A549 (cell line): ENCODE measurements around the gene AFG1L. TPM values are rescaled to one million over a fixed set of nuclear protein-coding genes. Genes with fewer than 3 reads are reported as not detected.

Experiments
- ATAC-seq, 2 experiments: fragments of 200-7000 bp in 1 of 2; fragments of >200 bp in 1 of 2; cut with Nextera tagmentation in 1 of 2; cut with Tn5 transposase in 1 of 2; 3 replicates each; pipeline versions ENCODE4 v1.8.0 to v1.9.1; 2018 to 2020; ENCODE audit warnings: mild to moderate bottlenecking in 1 of 2, moderate library complexity in 1 of 2
- CTCF ChIA-PET: fragments of 300-600 bp; sonication (Branson Sonifier 250); formaldehyde crosslinking; extraction: SDS; loops from one replicate; lab custom pipeline; 2021; ENCODE audit warnings: antibody characterized with exemption, inconsistent platforms; lab: Yijun Ruan, JAX
- POLR2A ChIA-PET: fragments of 350-600 bp; formaldehyde crosslinking; extraction: SDS; loops from one replicate; lab custom pipeline; 2021; ENCODE audit warnings: antibody characterized with exemption, inconsistent platforms; lab: Yijun Ruan, JAX
- DNase-seq, 2 experiments: peaks; one replicate each; pipeline versions ENCODE4 v3.0.0 to v3.0.0-alpha.2; 2011 to 2016; ENCODE audit warnings: low read depth in 1 of 2, low spot score in 1 of 2
- FAIRE-seq: peaks from 2 replicates; lab custom pipeline; 2011; peaks lifted over from hg19 to GRCh38; lab: Jason Lieb, UNC
- H3K27ac ChIP-seq, 2 experiments: fragments of >200 bp; sonication (Bioruptor Twin); formaldehyde crosslinking; 3 replicates each; pipeline ENCODE4 v1.5.1; 2016 to 2017
- H3K4me1 ChIP-seq: fragments of >200 bp; sonication (Bioruptor Twin); formaldehyde crosslinking; 3 replicates; pipeline ENCODE4 v1.6.1; 2016
- H3K4me2 ChIP-seq: fragments of >200 bp; sonication (Bioruptor Twin); formaldehyde crosslinking; 3 replicates; pipeline ENCODE4 v1.6.1; 2016
- H3K4me3 ChIP-seq: fragments of >200 bp; sonication (Bioruptor Twin); formaldehyde crosslinking; 3 replicates; pipeline ENCODE4 v1.5.1; 2016
- H3K9me3 ChIP-seq: fragments of >200 bp; sonication (Bioruptor Twin); formaldehyde crosslinking; 3 replicates; pipeline ENCODE4 v1.6.1; 2016
- CEBPB ChIP-seq, 2 experiments: fragments of >200 bp in 1 of 2; sonication (Bioruptor Twin) in 1 of 2; formaldehyde crosslinking in 1 of 2; IDR thresholded peaks; 2 replicates each; pipeline ENCODE4 v1.6.1; 2012 to 2016
- EHMT2 ChIP-seq: fragments of 200-600 bp; sonication (generic); IDR thresholded peaks from 2 replicates; pipeline ENCODE4 v1.6.1; 2016; ENCODE audit warnings: antibody characterized with exemption, low read depth, mild to moderate bottlenecking, moderate library complexity
- ESRRA ChIP-seq: fragments of 150-350 bp; IDR thresholded peaks from 2 replicates; pipeline ENCODE4 v1.6.1; 2014; ENCODE audit warnings: mild to moderate bottlenecking, low read length, borderline replicate concordance
- FOSB ChIP-seq: fragments of 250-450 bp; sonication (Bioruptor Pico); IDR thresholded peaks from 2 replicates; pipeline ENCODE4 v1.5.0; 2020; ENCODE audit warnings: mild to moderate bottlenecking, moderate library complexity
- FOXS1 ChIP-seq: fragments of 250-450 bp; sonication (Bioruptor Pico); IDR thresholded peaks from 2 replicates; pipeline ENCODE4 v1.5.0; 2020; ENCODE audit warnings: mild to moderate bottlenecking, moderate library complexity
- HDAC2 ChIP-seq: fragments of 200-600 bp; sonication (generic); IDR thresholded peaks from 2 replicates; pipeline ENCODE4 v1.6.1; 2016
- HEYL ChIP-seq: fragments of 250-450 bp; sonication (Bioruptor Pico); IDR thresholded peaks from 2 replicates; pipeline ENCODE4 v1.8.0; 2021; ENCODE audit warnings: mild to moderate bottlenecking, moderate library complexity
- HOXB13 ChIP-seq: fragments of 250-450 bp; sonication (Bioruptor Pico); IDR thresholded peaks from 2 replicates; pipeline ENCODE4 v1.5.0; 2020; ENCODE audit warnings: low read depth, mild to moderate bottlenecking, moderate library complexity
- MAZ ChIP-seq: fragments of 150-350 bp; IDR thresholded peaks from 2 replicates; pipeline ENCODE4 v1.6.1; 2014; ENCODE audit warnings: antibody characterized with exemption, low read depth, low read length, borderline replicate concordance
- MYC ChIP-seq: IDR thresholded peaks from 2 replicates; pipeline ENCODE4 v1.6.1; 2012; ENCODE audit warnings: mild to moderate bottlenecking, inconsistent platforms, low read length, improper control_type of control experiment, borderline replicate concordance
- NR3C1 ChIP-seq: fragments of >200 bp; sonication (Bioruptor Twin); formaldehyde crosslinking; IDR thresholded peaks from 3 replicates; pipeline ENCODE4 v1.6.1; 2017
- PHF8 ChIP-seq: fragments of 200-600 bp; sonication (generic); IDR thresholded peaks from 2 replicates; pipeline ENCODE4 v1.6.1; 2016; ENCODE audit warnings: low read depth, mild to moderate bottlenecking, antibody characterized with exemption, moderate library complexity, borderline replicate concordance
- RAD21 ChIP-seq, 2 experiments: fragments of >200 bp in 1 of 2; sonication (Bioruptor Twin) in 1 of 2; formaldehyde crosslinking in 1 of 2; IDR thresholded peaks in 1 of 2; conservative IDR thresholded peaks in 1 of 2; 2 replicates in 1 of 2; 3 replicates in 1 of 2; pipeline ENCODE4 v1.6.1; 2012 to 2018; ENCODE audit warnings: inconsistent platforms in 1 of 2
- RCOR1 ChIP-seq: fragments of 150-350 bp; IDR thresholded peaks from 2 replicates; pipeline ENCODE4 v1.6.1; 2014; ENCODE audit warnings: antibody characterized with exemption, low read length, low read depth
- ZSCAN20 ChIP-seq: fragments of 250-450 bp; sonication (Bioruptor Pico); IDR thresholded peaks from 2 replicates; pipeline ENCODE4 v1.8.0; 2022; ENCODE audit warnings: mild to moderate bottlenecking, moderate library complexity
- WGBS: methylation state at CpG from one replicate; pipeline ENCODE4 v1.1.6; 2017; ENCODE audit errors: missing lambda C conversion rate; 5-methylcytosine and 5-hydroxymethylcytosine counted together
- polyA plus RNA-seq, 4 experiments: library from polyadenylated mRNA; depleted of rRNA in 3 of 4; stranded (reverse); fragments of >200 nt; fragmentation: RNase III in 1 of 4; extraction: RNeasy Plus Mini Kit Qiagen cat#74134 plus additional on column Dnase treatment in 1 of 4; gene quantifications; 2 replicates in 3 of 4; 3 replicates in 1 of 4; pipeline ENCODE4 v1.2.3, GENCODE V29; 2011 to 2017
- TF ChIP-seq, protein P1 (sequence below): IDR thresholded peaks from 2 replicates; pipeline ENCODE4 v1.6.1; 2012
- TF ChIP-seq, protein P2 (sequence below): fragments of 250-450 bp; sonication (Bioruptor Pico); IDR thresholded peaks from 2 replicates; pipeline ENCODE4 v1.5.0; 2021; ENCODE audit warnings: mild to moderate bottlenecking, moderate library complexity, borderline replicate concordance
- TF ChIP-seq, protein P3 (sequence below): fragments of 450-650 bp; IDR thresholded peaks from 2 replicates; pipeline ENCODE4 v1.6.1; 2014; ENCODE audit warnings: antibody characterized with exemption
- TF ChIP-seq, protein P4 (sequence below): IDR thresholded peaks from 2 replicates; pipeline ENCODE4 v1.6.1; 2012; ENCODE audit warnings: low read depth, borderline replicate concordance
- TF ChIP-seq, protein P5 (sequence below): fragments of 150-350 bp; IDR thresholded peaks from 2 replicates; pipeline ENCODE4 v1.6.1; 2014; ENCODE audit warnings: low read depth, mild to moderate bottlenecking, low read length
- TF ChIP-seq, protein P6 (sequence below): fragments of 250-450 bp; sonication (Bioruptor Pico); IDR thresholded peaks from 2 replicates; pipeline ENCODE4 v1.5.0; 2020; ENCODE audit warnings: low read depth, mild to moderate bottlenecking, moderate library complexity

The AFG1L gene
- polyA plus RNA-seq, 2 of the 4 experiments (the other 2 are of a cell fraction) = 1.3 to 2.3 TPM

DNA sequence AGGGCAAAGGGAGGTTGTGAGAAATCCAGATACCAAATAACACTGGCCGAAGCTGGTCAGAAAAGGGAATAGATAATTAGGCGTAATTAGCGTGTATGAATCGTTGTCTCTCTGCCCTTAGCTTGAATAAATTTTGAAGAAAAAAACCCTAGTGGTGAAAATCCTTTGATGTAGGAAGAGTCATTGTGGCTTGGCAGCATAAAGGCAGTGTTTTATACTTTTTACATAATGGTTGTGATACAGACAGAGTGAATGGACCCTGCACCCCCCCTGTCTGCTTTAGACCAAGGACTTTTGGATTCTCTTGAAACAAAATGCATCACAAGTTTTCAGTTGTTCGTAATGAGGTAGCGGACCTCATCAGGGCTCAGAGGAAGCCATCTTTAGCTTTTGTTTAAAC lies 126.5 kb downstream of the AFG1L start:
- H3K4me2 ChIP-seq = no peak overlapping the region
- H3K9me3 ChIP-seq = no peaks in the 10 kb centered on the region
- CTCF ChIA-PET = interaction anchor here (0.6 kb wide), 1 partner anchor 11 kb away, joined by 4 read pairs; no protein-coding TSS in a partner anchor
- no peak for ATAC-seq
- no peaks in the 10 kb centered on the region for H3K4me1 ChIP-seq
- 91% methylated on average over 6 of the region's 6 CpGs for WGBS
- TF ChIP-seq RCOR1 = no peak
- no peak for TF ChIP-seq NR3C1
- TF ChIP-seq, protein P1, sequence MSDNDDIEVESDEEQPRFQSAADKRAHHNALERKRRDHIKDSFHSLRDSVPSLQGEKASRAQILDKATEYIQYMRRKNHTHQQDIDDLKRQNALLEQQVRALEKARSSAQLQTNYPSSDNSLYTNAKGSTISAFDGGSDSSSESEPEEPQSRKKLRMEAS = no peak
- TF ChIP-seq, protein P2, sequence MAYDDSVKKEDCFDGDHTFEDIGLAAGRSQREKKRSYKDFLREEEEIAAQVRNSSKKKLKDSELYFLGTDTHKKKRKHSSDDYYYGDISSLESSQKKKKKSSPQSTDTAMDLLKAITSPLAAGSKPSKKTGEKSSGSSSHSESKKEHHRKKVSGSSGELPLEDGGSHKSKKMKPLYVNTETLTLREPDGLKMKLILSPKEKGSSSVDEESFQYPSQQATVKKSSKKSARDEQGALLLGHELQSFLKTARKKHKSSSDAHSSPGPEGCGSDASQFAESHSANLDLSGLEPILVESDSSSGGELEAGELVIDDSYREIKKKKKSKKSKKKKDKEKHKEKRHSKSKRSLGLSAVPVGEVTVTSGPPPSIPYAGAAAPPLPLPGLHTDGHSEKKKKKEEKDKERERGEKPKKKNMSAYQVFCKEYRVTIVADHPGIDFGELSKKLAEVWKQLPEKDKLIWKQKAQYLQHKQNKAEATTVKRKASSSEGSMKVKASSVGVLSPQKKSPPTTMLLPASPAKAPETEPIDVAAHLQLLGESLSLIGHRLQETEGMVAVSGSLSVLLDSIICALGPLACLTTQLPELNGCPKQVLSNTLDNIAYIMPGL (CRISPR knock-in tag) = no peak
- TF ChIP-seq, protein P3, sequence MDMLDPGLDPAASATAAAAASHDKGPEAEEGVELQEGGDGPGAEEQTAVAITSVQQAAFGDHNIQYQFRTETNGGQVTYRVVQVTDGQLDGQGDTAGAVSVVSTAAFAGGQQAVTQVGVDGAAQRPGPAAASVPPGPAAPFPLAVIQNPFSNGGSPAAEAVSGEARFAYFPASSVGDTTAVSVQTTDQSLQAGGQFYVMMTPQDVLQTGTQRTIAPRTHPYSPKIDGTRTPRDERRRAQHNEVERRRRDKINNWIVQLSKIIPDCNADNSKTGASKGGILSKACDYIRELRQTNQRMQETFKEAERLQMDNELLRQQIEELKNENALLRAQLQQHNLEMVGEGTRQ = no peak
- TF ChIP-seq, protein P4, sequence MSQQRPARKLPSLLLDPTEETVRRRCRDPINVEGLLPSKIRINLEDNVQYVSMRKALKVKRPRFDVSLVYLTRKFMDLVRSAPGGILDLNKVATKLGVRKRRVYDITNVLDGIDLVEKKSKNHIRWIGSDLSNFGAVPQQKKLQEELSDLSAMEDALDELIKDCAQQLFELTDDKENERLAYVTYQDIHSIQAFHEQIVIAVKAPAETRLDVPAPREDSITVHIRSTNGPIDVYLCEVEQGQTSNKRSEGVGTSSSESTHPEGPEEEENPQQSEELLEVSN = no peak
- no peak for TF ChIP-seq PHF8
- TF ChIP-seq ZSCAN20 (CRISPR knock-in tag) = no peak
- no peak for TF ChIP-seq HDAC2
- TF ChIP-seq, protein P5, sequence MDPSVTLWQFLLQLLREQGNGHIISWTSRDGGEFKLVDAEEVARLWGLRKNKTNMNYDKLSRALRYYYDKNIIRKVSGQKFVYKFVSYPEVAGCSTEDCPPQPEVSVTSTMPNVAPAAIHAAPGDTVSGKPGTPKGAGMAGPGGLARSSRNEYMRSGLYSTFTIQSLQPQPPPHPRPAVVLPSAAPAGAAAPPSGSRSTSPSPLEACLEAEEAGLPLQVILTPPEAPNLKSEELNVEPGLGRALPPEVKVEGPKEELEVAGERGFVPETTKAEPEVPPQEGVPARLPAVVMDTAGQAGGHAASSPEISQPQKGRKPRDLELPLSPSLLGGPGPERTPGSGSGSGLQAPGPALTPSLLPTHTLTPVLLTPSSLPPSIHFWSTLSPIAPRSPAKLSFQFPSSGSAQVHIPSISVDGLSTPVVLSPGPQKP = no peak
- no peak for TF ChIP-seq RAD21 (conservative IDR thresholded peaks at IDR 0.05 in 1 of 2, IDR thresholded peaks at IDR 0.05 in 1 of 2)
- TF ChIP-seq MYC = no peak
- TF ChIP-seq EHMT2 = no peak
- TF ChIP-seq CEBPB (IDR thresholded peaks at IDR 0.05) = no peak
- no peak for TF ChIP-seq ESRRA
- TF ChIP-seq FOXS1 (CRISPR knock-in tag) = no peak
- TF ChIP-seq HOXB13 = no peak
- TF ChIP-seq FOSB (CRISPR knock-in tag) = no peak
- TF ChIP-seq HEYL (CRISPR knock-in tag) = no peak
- TF ChIP-seq, protein P6, sequence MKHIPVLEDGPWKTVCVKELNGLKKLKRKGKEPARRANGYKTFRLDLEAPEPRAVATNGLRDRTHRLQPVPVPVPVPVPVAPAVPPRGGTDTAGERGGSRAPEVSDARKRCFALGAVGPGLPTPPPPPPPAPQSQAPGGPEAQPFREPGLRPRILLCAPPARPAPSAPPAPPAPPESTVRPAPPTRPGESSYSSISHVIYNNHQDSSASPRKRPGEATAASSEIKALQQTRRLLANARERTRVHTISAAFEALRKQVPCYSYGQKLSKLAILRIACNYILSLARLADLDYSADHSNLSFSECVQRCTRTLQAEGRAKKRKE (CRISPR knock-in tag) = no peak
- DNase-seq = no peak
- no peak overlapping the region for H3K27ac ChIP-seq
- H3K4me3 ChIP-seq = no peak overlapping the region
- FAIRE-seq = no peak
- POLR2A ChIA-PET = no interaction called here

DNA sequence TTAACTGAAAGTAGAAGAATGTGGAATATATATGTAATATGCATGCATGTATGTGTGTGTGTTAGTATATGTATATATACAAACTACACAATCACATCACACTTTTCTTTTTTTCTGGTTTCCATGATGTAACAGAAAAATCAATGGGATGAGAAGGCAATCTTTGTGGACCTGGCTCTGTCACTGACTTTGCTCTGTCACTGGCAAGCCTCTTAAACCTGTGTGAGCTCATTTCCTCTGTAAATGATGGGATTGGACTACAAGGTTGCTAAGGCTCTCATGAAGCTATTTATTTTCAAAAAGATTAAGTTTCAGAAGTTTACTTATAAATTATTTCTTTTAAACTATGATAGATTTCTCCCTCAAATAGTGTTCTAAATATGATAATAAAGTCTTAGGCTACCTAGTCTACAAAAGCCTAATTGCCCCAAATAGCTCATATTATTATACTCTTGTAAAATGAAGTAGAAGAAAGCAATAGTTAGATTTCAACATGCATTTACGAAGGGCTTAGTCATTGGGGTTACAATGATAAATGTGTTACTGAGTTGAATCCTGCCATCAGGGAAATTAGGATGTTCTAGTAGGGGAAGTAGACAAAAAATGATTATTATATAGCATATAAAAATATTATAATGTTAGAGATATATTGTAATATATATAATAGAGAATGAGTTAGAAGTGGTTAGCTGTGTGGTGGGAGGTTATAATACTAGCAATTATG lies 129.3 kb downstream of the AFG1L start:
- no peaks in the 10 kb centered on the region for H3K9me3 ChIP-seq
- DNase-seq (no peak), ATAC-seq (no peak), FAIRE-seq (no peak)
- no peak for TF ChIP-seq MAZ
- no peak overlapping the region for H3K27ac ChIP-seq
- WGBS = 79% methylated on average over 1 of the region's 1 CpG
- no peak overlapping the region for H3K4me3 ChIP-seq
- POLR2A ChIA-PET = no interaction called here
- no peak overlapping the region for H3K4me2 ChIP-seq
- CTCF ChIA-PET = no interaction called here
- H3K4me1 ChIP-seq = no peaks in the 10 kb centered on the region
